Cardiac septum (tissue), 1 donor: ENCODE data around the gene RB1. TPM values are rescaled to one million over a fixed set of nuclear protein-coding genes. Genes with fewer than 3 reads are reported as not detected.
"Not testable (repeated sequence)": the region's sequence is repeated elsewhere in the genome, so short reads cannot be mapped to it uniquely, and the experiment has no call there.

Experiments
- DNase-seq: peaks from one replicate; pipeline ENCODE4 v3.0.0-alpha.2; 2020; ENCODE audit warnings: low spot score
- intact Hi-C: fragments of 100-400 bp; cut with DNase I; formaldehyde crosslinking; loops from one replicate; pipeline ENCODE4 v1.14.0; 2022
- total RNA-seq: library from RNA; stranded (reverse); fragmentation: NEBNext Ultra II Directional; extraction: Animal tissue kit (Norgen Biotek cat#: 25700); gene quantifications from one replicate; pipeline ENCODE4 v1.2.1, GENCODE V29; 2021
- donor health status: DM: no; HTN: no; CAD: no.

RB1 gene
- total RNA-seq, 1 donor from 2014 or later = 27.6 TPM

DNA sequence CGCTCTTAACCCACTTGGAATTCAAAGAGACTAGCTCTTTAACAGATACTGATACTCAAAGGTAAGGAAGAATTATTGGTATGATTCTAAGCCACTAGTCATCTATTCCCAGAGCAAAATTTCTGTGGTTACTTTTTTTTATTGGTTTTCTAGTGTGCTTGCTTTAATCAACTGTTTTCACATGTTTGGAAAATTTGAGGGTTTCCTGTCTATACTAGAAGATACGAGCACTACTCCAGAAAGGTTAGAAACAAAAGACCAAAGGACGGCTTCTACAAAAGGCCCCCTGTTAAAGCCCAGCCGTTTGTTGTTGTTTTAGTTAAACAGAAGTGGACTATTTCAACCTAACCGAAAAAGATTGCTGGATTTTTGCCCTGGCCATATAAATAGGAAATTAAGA is 127.9 kb downstream of the RB1 start:
- intact Hi-C loops = no loop called here

GRCh38 chr13:48431987-48432615 is 128.6 kb downstream of the RB1 start:
- intact Hi-C loops = no loop called here
- no peak for DNase-seq

More for the DNA sequence above, 127.9 kb downstream of the RB1 start:
- no peak for DNase-seq

GRCh38 chr13:48434200-48434599 is 130.6 kb downstream of the RB1 start:
- intact Hi-C loops = no loop called here
- no peak for DNase-seq

GRCh38 chr13:48436661-48437288 is 133.2 kb downstream of the RB1 start:
- intact Hi-C loops = no loop called here
- no peak for DNase-seq

GRCh38 chr13:48437371-48437770 is 133.8 kb downstream of the RB1 start:
- intact Hi-C loops = no loop called here
- DNase-seq = no peak

- intact Hi-C loops = no loop called here
- no peak for DNase-seq
Observed at GRCh38 chr13:48443442-48444208, 140.1 kb downstream of the RB1 start.

DNA sequence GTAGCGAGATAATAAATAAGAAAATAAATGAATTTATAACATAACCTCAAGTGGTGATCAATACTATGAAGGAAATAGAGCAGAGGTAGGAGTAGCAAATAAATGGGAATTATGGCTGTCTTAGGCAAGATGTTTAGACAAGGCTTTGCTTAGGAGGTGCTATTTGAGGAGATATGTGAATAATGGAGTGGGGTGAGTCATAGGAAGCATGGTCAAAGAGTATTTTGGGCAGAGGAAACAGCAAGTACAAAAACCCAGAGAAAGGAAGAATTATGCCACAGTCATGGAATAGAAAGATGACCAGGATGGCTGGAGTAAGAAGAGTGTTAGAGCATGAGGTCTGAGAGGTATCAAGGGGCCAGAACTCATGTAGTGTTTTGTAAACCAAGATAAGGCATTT is 142.9 kb downstream of the RB1 start:
- intact Hi-C loops = no loop called here
- DNase-seq = no peak

DNA sequence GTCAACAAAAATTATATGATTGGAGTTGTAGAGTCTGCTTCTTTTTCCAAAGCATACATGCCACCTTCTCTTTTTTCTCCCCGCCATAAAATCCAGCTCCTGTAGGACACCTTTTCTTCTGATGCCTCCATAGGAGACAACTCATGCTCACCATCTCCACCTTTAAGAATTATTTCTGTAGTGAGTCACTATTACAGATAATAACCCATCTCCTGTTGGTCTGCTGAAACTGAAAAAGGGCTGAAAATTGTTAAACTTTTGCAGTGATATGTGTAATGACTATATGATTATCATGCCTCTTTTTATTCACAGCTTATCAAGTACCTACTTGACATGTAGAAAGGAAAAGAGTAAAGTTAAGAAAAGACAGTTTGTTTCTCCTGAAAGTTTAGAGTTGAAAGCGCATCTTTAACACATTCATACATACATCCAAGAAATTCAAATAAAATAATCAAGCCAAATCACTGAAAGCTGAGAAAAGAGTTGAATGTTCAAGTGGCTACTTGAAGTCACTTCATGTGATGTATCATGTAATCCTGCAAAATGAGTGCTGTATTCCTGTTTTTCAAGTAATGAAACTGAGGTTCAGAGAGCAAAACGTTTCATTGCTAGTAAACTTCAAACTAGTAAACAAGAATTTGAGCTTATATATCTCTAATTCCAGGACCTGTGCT is 144.9 kb downstream of the RB1 start:
- intact Hi-C loops = no loop called here
- no peak for DNase-seq

GRCh38 chr13:48448959-48449614 is 145.5 kb downstream of the RB1 start:
- no peak for DNase-seq

GRCh38 chr13:48449656-48450055 is 146.1 kb downstream of the RB1 start:
- intact Hi-C loops = loop anchor here (5.0 kb wide), 1 partner anchor 38 kb away; no protein-coding TSS in a partner anchor

More at GRCh38 chr13:48448959-48449614, 145.5 kb downstream of the RB1 start:
- intact Hi-C loops = no loop called here

GRCh38 chr13:48451196-48451595 is 147.6 kb downstream of the RB1 start:
- intact Hi-C loops = loop anchor here (5.0 kb wide), 1 partner anchor 36 kb away; no protein-coding TSS in a partner anchor
- not testable (repeated sequence) for DNase-seq

More at GRCh38 chr13:48449656-48450055, 146.1 kb downstream of the RB1 start:
- DNase-seq = no peak

DNA sequence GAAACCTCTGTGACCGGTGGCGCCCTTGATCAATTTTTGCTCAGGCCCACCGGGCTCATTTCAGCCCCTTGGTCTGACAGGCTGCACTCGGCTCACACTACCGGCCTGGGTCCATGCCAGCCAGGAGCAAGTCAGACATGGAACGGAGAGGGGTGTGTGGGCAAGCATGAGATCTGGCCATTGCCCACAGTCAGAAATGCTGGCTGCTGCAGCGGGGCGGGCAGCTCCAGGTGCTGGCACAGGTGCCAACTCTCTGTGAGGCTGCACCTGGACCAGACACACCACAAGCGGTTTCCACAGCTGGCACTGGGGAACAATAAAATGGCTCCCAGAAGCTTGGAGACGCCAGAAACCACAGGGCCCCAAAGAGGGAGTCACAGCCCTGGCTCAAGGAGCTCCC is 153.0 kb downstream of the RB1 start:
- no peak for DNase-seq
- intact Hi-C loops = no loop called here

DNA sequence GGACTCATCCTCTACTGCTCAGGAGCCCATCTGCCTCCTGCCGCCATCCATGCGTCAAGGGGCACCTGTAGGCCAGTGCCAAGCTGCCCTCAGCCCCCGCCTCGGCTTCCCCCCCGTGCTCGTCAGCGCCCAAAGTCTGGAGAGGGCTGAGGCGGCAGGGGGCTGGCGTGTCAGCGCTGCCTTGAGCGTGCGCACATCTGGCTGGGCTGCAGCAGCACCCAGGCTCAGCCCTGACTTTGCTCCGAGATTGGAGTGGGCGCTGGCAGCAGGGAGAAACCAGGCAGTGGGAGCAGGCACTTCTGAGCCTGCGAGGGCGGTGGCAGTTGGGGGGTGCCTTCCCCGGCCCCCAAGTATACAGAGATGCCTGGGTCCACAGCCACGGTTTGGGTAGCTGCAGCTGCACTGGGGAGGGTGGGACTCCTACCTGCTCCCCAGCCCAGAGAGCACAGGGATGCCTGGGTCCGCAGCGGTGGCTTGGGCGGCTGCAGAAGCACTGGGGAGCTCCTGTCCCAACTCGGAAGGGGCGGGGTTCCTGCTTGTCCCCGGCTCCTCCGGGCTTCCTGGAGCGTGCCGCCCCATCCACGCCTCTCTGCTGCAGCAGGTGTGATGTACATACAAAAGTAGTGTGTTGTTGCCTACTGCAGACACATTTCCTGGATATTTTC is 154.2 kb downstream of the RB1 start:
- DNase-seq = no peak
- intact Hi-C loops = no loop called here

DNA sequence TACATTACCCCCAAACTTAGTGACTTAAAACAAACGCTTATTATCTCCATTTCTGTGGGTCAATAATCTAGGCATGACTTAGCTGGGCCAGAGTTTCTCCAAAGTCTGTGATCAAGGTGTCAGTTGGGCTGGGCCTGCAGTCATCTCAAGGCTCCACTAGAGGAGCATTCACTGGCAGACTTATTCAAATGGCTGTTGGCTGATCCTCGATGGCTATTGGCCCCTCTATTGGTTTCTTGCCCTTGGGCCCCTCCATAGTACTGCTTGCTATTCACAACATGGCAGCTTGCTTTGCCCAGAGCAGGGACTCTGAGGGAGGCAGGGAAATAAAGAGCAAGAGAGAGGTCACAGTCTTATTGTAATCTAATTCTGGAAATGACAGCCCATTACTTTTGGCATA is 171.7 kb downstream of the RB1 start:
- no peak for DNase-seq
- intact Hi-C loops = no loop called here

GRCh38 chr13:48476215-48476614 is 172.7 kb downstream of the RB1 start:
- no peak for DNase-seq
- intact Hi-C loops = no loop called here

- intact Hi-C loops = no loop called here
- no peak for DNase-seq
Observed at GRCh38 chr13:48476686-48477085, 173.1 kb downstream of the RB1 start.

- intact Hi-C loops = no loop called here
- no peak for DNase-seq
Observed at GRCh38 chr13:48477191-48477855, 173.8 kb downstream of the RB1 start.

DNA sequence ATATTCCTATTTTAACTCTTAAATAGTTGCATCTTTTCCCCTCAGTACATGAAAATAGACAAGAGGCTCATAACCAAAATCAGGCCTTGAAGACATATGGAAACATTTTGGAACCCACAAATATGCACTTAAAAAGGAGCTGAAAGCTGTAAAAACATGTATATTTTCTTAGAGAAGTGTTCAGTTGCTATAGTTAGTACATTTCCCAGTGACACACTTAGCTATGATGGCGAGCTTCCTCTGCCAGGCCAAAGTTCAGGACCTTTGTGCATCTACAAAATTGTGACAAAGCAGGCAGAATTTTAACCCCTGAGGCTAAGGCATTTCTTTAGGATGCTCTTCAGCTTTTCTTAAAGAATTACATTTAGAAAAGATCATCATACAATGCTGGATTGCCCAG is 174.8 kb downstream of the RB1 start:
- intact Hi-C loops = no loop called here
- no peak for DNase-seq

DNA sequence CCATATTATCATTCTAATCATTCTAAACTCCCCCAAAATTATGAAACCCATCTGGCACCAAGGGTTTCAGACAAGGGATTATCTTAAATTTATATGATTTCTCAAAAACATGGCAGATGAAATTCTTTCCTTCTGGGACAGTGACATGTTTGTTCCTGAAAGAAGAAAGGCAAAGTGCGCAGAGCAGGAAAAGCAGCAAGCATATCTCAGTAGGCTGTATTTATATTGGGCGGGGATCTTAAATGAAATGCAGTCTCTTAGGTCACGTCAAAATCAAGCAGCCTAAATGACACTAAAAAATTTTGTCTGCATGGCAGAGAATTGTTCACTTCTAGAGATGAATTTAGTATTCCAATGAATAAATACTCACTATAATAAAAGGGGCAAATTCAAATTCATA is 180.0 kb downstream of the RB1 start:
- intact Hi-C loops = no loop called here
- DNase-seq = no peak
